Measurements from ENCODE around the gene CCNI.
"Not testable (repeated sequence)": the region's sequence is repeated elsewhere in the genome, so short reads cannot be mapped to it uniquely, and the experiment has no call there.

CCNI gene

GRCh38 chr4:77037736-77038135 is 38.1 kb downstream of the CCNI start:
- no peak for DNase-seq

- not testable (repeated sequence) for DNase-seq
These were observed 38.6 kb downstream of the CCNI start for GRCh38 chr4:77037168-77037567.

GRCh38 chr4:77036206-77036605 is 39.6 kb downstream of the CCNI start:
- no peak for DNase-seq

GRCh38 chr4:77035153-77035552 is 40.6 kb downstream of the CCNI start:
- DNase-seq: no peak

- no peak for DNase-seq
These were observed 44.2 kb downstream of the CCNI start for GRCh38 chr4:77031544-77031943.

- not testable (repeated sequence) for DNase-seq
These were observed 46.0 kb downstream of the CCNI start for GRCh38 chr4:77029757-77030156.

GRCh38 chr4:77028246-77028645 is 47.5 kb downstream of the CCNI start:
- no peak for DNase-seq

- no peak for DNase-seq
These were observed 49.5 kb downstream of the CCNI start for GRCh38 chr4:77026322-77026704.

GRCh38 chr4:77025643-77026321 is 50.0 kb downstream of the CCNI start:
- no peak for DNase-seq

- no peak for DNase-seq
These were observed 51.9 kb downstream of the CCNI start for GRCh38 chr4:77023920-77024319.

- peak; percentile 57 for DNase-seq
These were observed 53.1 kb downstream of the CCNI start for GRCh38 chr4:77022560-77023179.

GRCh38 chr4:77021614-77022089 is 54.1 kb downstream of the CCNI start:
- no peak for DNase-seq

GRCh38 chr4:77020017-77020416 is 55.8 kb downstream of the CCNI start:
- DNase-seq: no peak

- DNase-seq: peak; percentile 15
These were observed 60.4 kb downstream of the CCNI start for GRCh38 chr4:77015390-77015789.

- DNase-seq: no peak
These were observed 61.5 kb downstream of the CCNI start for GRCh38 chr4:77014256-77014655.

- DNase-seq: no peak
These were observed 63.1 kb downstream of the CCNI start for GRCh38 chr4:77012726-77013125.

GRCh38 chr4:77010841-77011354 is 64.9 kb downstream of the CCNI start:
- DNase-seq: no peak

GRCh38 chr4:77009511-77010115 is 66.2 kb downstream of the CCNI start:
- DNase-seq: no peak

GRCh38 chr4:77007358-77008230 is 68.2 kb downstream of the CCNI start:
- no peak for DNase-seq

- no peak for DNase-seq
These were observed 68.9 kb downstream of the CCNI start for GRCh38 chr4:77006753-77007353.

GRCh38 chr4:77003400-77003799 is 72.4 kb downstream of the CCNI start:
- DNase-seq: no peak

GRCh38 chr4:77002321-77003107 is 73.3 kb downstream of the CCNI start:
- no peak for DNase-seq
